C4-2B (cell line): ENCODE data around the gene FAF1.

Experiments used
- ZFX ChIP-seq: fragments of 450-650 bp; IDR thresholded peaks from 2 replicates; pipeline ENCODE4 v1.6.1; 2017
- TF ChIP-seq, protein P1 (sequence below): fragments of 450-650 bp; conservative IDR thresholded peaks from 2 replicates; pipeline ENCODE4 v1.5.1; 2017; ENCODE audit warnings: mild to moderate bottlenecking

GRCh38 chr1:50564417-50564816 is 395.6 kb downstream of the FAF1 start:
- TF ChIP-seq, protein P1, sequence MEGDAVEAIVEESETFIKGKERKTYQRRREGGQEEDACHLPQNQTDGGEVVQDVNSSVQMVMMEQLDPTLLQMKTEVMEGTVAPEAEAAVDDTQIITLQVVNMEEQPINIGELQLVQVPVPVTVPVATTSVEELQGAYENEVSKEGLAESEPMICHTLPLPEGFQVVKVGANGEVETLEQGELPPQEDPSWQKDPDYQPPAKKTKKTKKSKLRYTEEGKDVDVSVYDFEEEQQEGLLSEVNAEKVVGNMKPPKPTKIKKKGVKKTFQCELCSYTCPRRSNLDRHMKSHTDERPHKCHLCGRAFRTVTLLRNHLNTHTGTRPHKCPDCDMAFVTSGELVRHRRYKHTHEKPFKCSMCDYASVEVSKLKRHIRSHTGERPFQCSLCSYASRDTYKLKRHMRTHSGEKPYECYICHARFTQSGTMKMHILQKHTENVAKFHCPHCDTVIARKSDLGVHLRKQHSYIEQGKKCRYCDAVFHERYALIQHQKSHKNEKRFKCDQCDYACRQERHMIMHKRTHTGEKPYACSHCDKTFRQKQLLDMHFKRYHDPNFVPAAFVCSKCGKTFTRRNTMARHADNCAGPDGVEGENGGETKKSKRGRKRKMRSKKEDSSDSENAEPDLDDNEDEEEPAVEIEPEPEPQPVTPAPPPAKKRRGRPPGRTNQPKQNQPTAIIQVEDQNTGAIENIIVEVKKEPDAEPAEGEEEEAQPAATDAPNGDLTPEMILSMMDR, result no peak
- TF ChIP-seq ZFX, result no peak
